GM21576 (cell line): ENCODE results near the gene CCDC34.

Source experiments
- ATAC-seq: cut with Tn5 transposase; IDR thresholded peaks from one replicate; pipeline ENCODE4 v1.9.1; 2021; ENCODE audit warnings: mild to moderate bottlenecking, moderate library complexity; ENCODE audit not compliant: unreplicated experiment

CCDC34 gene

GRCh38 chr11:27362749-27363575, at the start of gene CCDC34:
TSS of gene CCDC34 (minus strand) at chr11:27363215. CDS start at chr11:27363194, 21 bp downstream.
- peak; percentile 99 for ATAC-seq

GRCh38 chr11:27412192-27412691, 49.2 kb upstream of the CCDC34 start:
- ATAC-seq: no peak

GRCh38 chr11:27411328-27411727, 48.3 kb upstream of the CCDC34 start:
- ATAC-seq: no peak

GRCh38 chr11:27410272-27410671, 47.3 kb upstream of the CCDC34 start:
- no peak for ATAC-seq

- ATAC-seq: no peak
Observed at GRCh38 chr11:27409742-27410141, 46.7 kb upstream of the CCDC34 start.

GRCh38 chr11:27409049-27409448, 46.0 kb upstream of the CCDC34 start:
- ATAC-seq: no peak

GRCh38 chr11:27408246-27408800, 45.3 kb upstream of the CCDC34 start:
- ATAC-seq: no peak

GRCh38 chr11:27406498-27407354, 43.7 kb upstream of the CCDC34 start:
- ATAC-seq: no peak

GRCh38 chr11:27405134-27405533, 42.1 kb upstream of the CCDC34 start:
- ATAC-seq: no peak

- no peak for ATAC-seq
Observed at GRCh38 chr11:27404427-27404826, 41.4 kb upstream of the CCDC34 start.

GRCh38 chr11:27403195-27403594, 40.2 kb upstream of the CCDC34 start:
- ATAC-seq: no peak

- no peak for ATAC-seq
Observed at GRCh38 chr11:27402450-27402849, 39.4 kb upstream of the CCDC34 start.

- no peak for ATAC-seq
Observed at GRCh38 chr11:27401833-27402316, 38.9 kb upstream of the CCDC34 start.

GRCh38 chr11:27401280-27401832, 38.3 kb upstream of the CCDC34 start:
- no peak for ATAC-seq

GRCh38 chr11:27398400-27398770, 35.4 kb upstream of the CCDC34 start:
- no peak for ATAC-seq

- no peak for ATAC-seq
Observed at GRCh38 chr11:27397624-27398399, 34.8 kb upstream of the CCDC34 start.

- no peak for ATAC-seq
Observed at GRCh38 chr11:27396259-27396839, 33.3 kb upstream of the CCDC34 start.

GRCh38 chr11:27395556-27396258, 32.7 kb upstream of the CCDC34 start:
- no peak for ATAC-seq

- no peak for ATAC-seq
Observed at GRCh38 chr11:27394781-27395228, 31.8 kb upstream of the CCDC34 start.
